Hepatocyte (in vitro differentiated cells): ENCODE measurements around the gene WDFY4. TPM values are rescaled to one million over a fixed set of nuclear protein-coding genes. Genes with fewer than 3 reads are reported as not detected.

ENCODE experiments used
- DNase-seq: peaks from one replicate; pipeline ENCODE4 v3.0.0-alpha.2; 2016; ENCODE audit warnings: low spot score
- H2AFZ ChIP-seq: fragments of 200-600 bp; sonication (generic); 2 replicates; pipeline ENCODE4 v1.6.0; 2016; ENCODE audit warnings: antibody characterized with exemption, mild to moderate bottlenecking
- H3K27ac ChIP-seq: fragments of 200-600 bp; sonication (generic); 2 replicates; pipeline ENCODE4 v1.5.1; 2016; ENCODE audit warnings: mild to moderate bottlenecking
- H3K27me3 ChIP-seq: fragments of 200-600 bp; sonication (generic); 2 replicates; pipeline ENCODE4 v1.6.1; 2016
- H3K36me3 ChIP-seq: fragments of 200-600 bp; sonication (generic); replicated peaks from 2 replicates; pipeline ENCODE4 v1.5.1; 2016; ENCODE audit warnings: low read depth; ENCODE audit not compliant: insufficient read depth
- H3K4me1 ChIP-seq: fragments of 200-600 bp; sonication (generic); 2 replicates; pipeline ENCODE4 v1.5.1; 2016; ENCODE audit warnings: mild to moderate bottlenecking, moderate library complexity; ENCODE audit not compliant: insufficient read depth
- H3K4me2 ChIP-seq: fragments of 200-600 bp; sonication (generic); 2 replicates; pipeline ENCODE4 v1.6.0; 2016
- H3K4me3 ChIP-seq: fragments of 200-600 bp; sonication (generic); 2 replicates; pipeline ENCODE4 v1.5.1; 2016; ENCODE audit warnings: mild to moderate bottlenecking
- H3K79me2 ChIP-seq: fragments of 200-600 bp; sonication (generic); 2 replicates; pipeline ENCODE4 v1.6.0; 2017; ENCODE audit warnings: mild to moderate bottlenecking
- H3K9me2 ChIP-seq: fragments of 200-600 bp; sonication (generic); replicated peaks from 2 replicates; pipeline ENCODE4 v1.6.0; 2017; ENCODE audit warnings: mild to moderate bottlenecking; ENCODE audit not compliant: insufficient read depth
- H3K9me3 ChIP-seq: fragments of 200-600 bp; sonication (generic); 2 replicates; pipeline ENCODE4 v1.5.1; 2016; ENCODE audit warnings: low read depth, mild to moderate bottlenecking
- H4K20me1 ChIP-seq: fragments of 200-600 bp; sonication (generic); 2 replicates; pipeline ENCODE4 v1.6.0; 2016; ENCODE audit warnings: mild to moderate bottlenecking; ENCODE audit not compliant: insufficient read depth, poor library complexity, severe bottlenecking
- CTCF ChIP-seq: fragments of 200-600 bp; sonication (generic); IDR thresholded peaks from 2 replicates; pipeline ENCODE4 v1.5.1; 2016; ENCODE audit warnings: antibody characterized with exemption, mild to moderate bottlenecking; ENCODE audit not compliant: poor library complexity
- EZH2 ChIP-seq: fragments of 200-600 bp; sonication (generic); IDR thresholded peaks from 2 replicates; pipeline ENCODE4 v1.6.1; 2016; ENCODE audit warnings: antibody characterized with exemption, mild to moderate bottlenecking, borderline replicate concordance
- EZH2phosphoT487 ChIP-seq: fragments of 200-600 bp; sonication (generic); IDR thresholded peaks from one replicate; pipeline ENCODE4 v1.6.1; 2018; ENCODE audit warnings: antibody characterized with exemption, mild to moderate bottlenecking, low read depth, moderate library complexity; ENCODE audit not compliant: unreplicated experiment, severe bottlenecking
- WGBS: methylation state at CpG from one replicate; pipeline ENCODE4 v1.1.6; 2016; ENCODE audit warnings: low lambda C conversion rate; ENCODE audit errors: missing lambda C conversion rate; 5-methylcytosine and 5-hydroxymethylcytosine counted together
- polyA plus RNA-seq: library from polyadenylated mRNA; unstranded; fragments of >200 nt; fragmentation: Nextera tagmentation; extraction: Ambion mirVana; gene quantifications from 2 replicates; pipeline ENCODE4 v1.2.1, GENCODE V29; 2016
- total RNA-seq: library from RNA; depleted of rRNA; stranded (reverse); fragments of >200 nt; gene quantifications from 2 replicates; pipeline ENCODE4 v1.2.3, GENCODE V29; 2014

The WDFY4 gene
- total and polyA plus RNA-seq, 2 experiments from 2014 or later = 0.43 to 0.91 TPM

GRCh38 chr10:48880016-48880705, 195.5 kb downstream of the WDFY4 start:
- Histone ChIP-seq H3K4me2 (no peak overlapping the region), H3K27me3 (no peaks in the 10 kb centered on the region), H3K4me3 (no peak overlapping the region), H4K20me1 (no peaks in the 10 kb centered on the region), H3K4me1 (no peaks in the 10 kb centered on the region), H3K36me3 (no peaks in the 10 kb centered on the region), H3K9me2 (no peaks in the 10 kb centered on the region), H2AFZ (no peak overlapping the region), H3K9me3 (no peaks in the 10 kb centered on the region), H3K79me2 (no peaks in the 10 kb centered on the region), H3K27ac (no peak overlapping the region)
- no peak for TF ChIP-seq EZH2
- TF ChIP-seq EZH2phosphoT487 = no peak
- no peak for TF ChIP-seq CTCF
- no peak for DNase-seq
- WGBS = 42% methylated on average over 11 of the region's 11 CpGs

- Histone ChIP-seq H3K36me3 (no peaks in the 10 kb centered on the region), H3K4me3 (no peak overlapping the region), H3K27me3 (no peaks in the 10 kb centered on the region), H3K9me2 (no peaks in the 10 kb centered on the region), H3K79me2 (no peaks in the 10 kb centered on the region), H3K4me1 (no peaks in the 10 kb centered on the region), H2AFZ (no peak overlapping the region), H4K20me1 (no peaks in the 10 kb centered on the region), H3K4me2 (no peak overlapping the region), H3K27ac (no peak overlapping the region), H3K9me3 (no peaks in the 10 kb centered on the region)
- 80% methylated on average over 1 of the region's 1 CpG for WGBS
- TF ChIP-seq CTCF = no peak
- no peak for TF ChIP-seq EZH2
- no peak for TF ChIP-seq EZH2phosphoT487
- DNase-seq = no peak
Measured at GRCh38 chr10:48881937-48882336, 197.3 kb downstream of the WDFY4 start.

GRCh38 chr10:48882881-48883280, 198.2 kb downstream of the WDFY4 start:
- Histone ChIP-seq H3K27me3 (no peaks in the 10 kb centered on the region), H3K4me1 (no peaks in the 10 kb centered on the region), H3K36me3 (no peaks in the 10 kb centered on the region), H3K4me3 (no peak overlapping the region), H3K4me2 (no peak overlapping the region), H3K79me2 (no peaks in the 10 kb centered on the region), H3K27ac (no peak overlapping the region), H4K20me1 (no peaks in the 10 kb centered on the region), H3K9me3 (no peaks in the 10 kb centered on the region), H3K9me2 (no peaks in the 10 kb centered on the region), H2AFZ (no peak overlapping the region)
- 92% methylated on average over 2 of the region's 2 CpGs for WGBS
- TF ChIP-seq EZH2phosphoT487 (no peak), EZH2 (no peak), CTCF (no peak)
- DNase-seq = no peak
